NB4 (cell line): ENCODE measurements around the gene TTC8.
"Not testable (repeated sequence)": the region's sequence is repeated elsewhere in the genome, so short reads cannot be mapped to it uniquely, and the experiment has no call there.

Experiments
- DNase-seq: peaks from one replicate; pipeline ENCODE4 v3.0.0; 2010; ENCODE audit warnings: low read depth
- H3K4me3 ChIP-seq: one replicate; pipeline ENCODE4 v1.5.1; 2011; ENCODE audit warnings: mild to moderate bottlenecking, low read depth, low read length, moderate library complexity
- CTCF ChIP-seq: IDR thresholded peaks from one replicate; pipeline ENCODE4 v1.5.1; 2012; ENCODE audit warnings: low read depth, low read length
- MYC ChIP-seq: IDR thresholded peaks from 2 replicates; pipeline ENCODE4 v1.6.1; 2011; ENCODE audit warnings: low read depth, low read length
- POLR2A ChIP-seq: IDR thresholded peaks from 2 replicates; pipeline ENCODE4 v1.6.1; 2011; ENCODE audit warnings: mild to moderate bottlenecking; ENCODE audit not compliant: insufficient read length; ENCODE audit errors: extremely low read depth
- TF ChIP-seq, protein P1 (sequence below): IDR thresholded peaks from 2 replicates; pipeline ENCODE4 v1.6.1; 2011; ENCODE audit warnings: low read depth, low read length

TTC8 gene

DNA sequence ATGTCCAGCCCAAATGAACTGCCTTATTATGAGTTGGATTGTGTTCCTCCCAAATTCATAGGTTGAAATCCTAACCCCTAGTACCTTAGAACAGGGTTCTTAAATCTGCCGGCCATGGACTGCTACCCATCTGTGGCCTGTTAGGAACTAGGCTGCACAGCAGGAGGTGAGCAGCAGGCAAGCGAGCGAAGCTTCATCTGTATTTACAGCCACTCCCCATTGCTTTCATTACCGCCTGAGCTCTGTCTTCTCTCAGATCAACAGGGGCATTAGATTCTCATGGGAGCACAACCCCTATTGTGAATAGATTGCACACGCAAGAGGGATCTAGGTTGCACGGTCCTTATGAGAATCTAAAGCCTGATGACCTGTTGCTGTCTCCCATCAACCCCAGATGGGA lies 21.9 kb upstream of the TTC8 start:
- no peak for DNase-seq
- TF ChIP-seq CTCF (no peak), POLR2A (no peak), MYC (no peak)
- TF ChIP-seq, protein P1, sequence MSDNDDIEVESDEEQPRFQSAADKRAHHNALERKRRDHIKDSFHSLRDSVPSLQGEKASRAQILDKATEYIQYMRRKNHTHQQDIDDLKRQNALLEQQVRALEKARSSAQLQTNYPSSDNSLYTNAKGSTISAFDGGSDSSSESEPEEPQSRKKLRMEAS, result no peak
- H3K4me3 ChIP-seq, result no peak overlapping the region

- H3K4me3 ChIP-seq, result no peak overlapping the region
- no peak for TF ChIP-seq CTCF
- TF ChIP-seq MYC, result no peak
- peak; percentile 12 for DNase-seq
Observed at GRCh38 chr14:88804035-88804434, 20.4 kb upstream of the TTC8 start.

DNA sequence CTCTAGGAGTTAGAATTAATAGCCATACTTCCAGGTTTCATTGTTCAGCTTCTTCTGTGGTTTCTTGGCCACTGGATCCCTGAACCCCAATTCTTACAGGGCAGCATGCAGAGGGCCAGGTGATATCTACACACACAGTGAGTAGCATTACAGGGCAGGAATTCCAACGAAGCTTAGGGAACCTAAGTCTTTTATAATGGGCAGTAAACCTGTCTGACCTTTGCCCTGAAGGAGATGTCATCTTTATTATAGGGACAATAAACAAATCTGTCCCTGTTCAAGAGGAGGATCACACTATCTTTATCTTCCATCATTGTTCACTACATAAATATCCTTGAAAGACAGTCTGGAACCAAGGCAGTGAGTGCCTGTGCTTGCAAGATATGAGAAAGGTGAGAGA lies 20.0 kb upstream of the TTC8 start:
- no peak overlapping the region for H3K4me3 ChIP-seq
- DNase-seq, result no peak

GRCh38 chr14:88808359-88808758 lies 16.1 kb upstream of the TTC8 start:
- no peak for DNase-seq
- no peak for TF ChIP-seq POLR2A
- no peak for TF ChIP-seq CTCF
- no peak for TF ChIP-seq MYC
- TF ChIP-seq, protein P1, result no peak
- H3K4me3 ChIP-seq, result no peak overlapping the region

More for the DNA sequence above, 20.0 kb upstream of the TTC8 start:
- no peak for TF ChIP-seq CTCF

GRCh38 chr14:88815980-88816379 lies 8.5 kb upstream of the TTC8 start:
- DNase-seq, result no peak
- no peak overlapping the region for H3K4me3 ChIP-seq
- TF ChIP-seq, protein P1, result no peak
- TF ChIP-seq POLR2A (no peak), CTCF (no peak), MYC (no peak)

GRCh38 chr14:88818018-88818417 lies 6.4 kb upstream of the TTC8 start:
- TF ChIP-seq MYC, result no peak
- DNase-seq, result no peak
- no peak overlapping the region for H3K4me3 ChIP-seq

- H3K4me3 ChIP-seq, DNase-seq: not testable (repeated sequence)
Observed at GRCh38 chr14:88819674-88820073, 4.8 kb upstream of the TTC8 start.
